ENCODE data around the gene KDM2B. TPM values are rescaled to one million over a fixed set of nuclear protein-coding genes. Genes with fewer than 3 reads are reported as not detected.

Gene KDM2B
- total RNA-seq, 1 experiment from 2014 or later: 24.7 TPM

DNA sequence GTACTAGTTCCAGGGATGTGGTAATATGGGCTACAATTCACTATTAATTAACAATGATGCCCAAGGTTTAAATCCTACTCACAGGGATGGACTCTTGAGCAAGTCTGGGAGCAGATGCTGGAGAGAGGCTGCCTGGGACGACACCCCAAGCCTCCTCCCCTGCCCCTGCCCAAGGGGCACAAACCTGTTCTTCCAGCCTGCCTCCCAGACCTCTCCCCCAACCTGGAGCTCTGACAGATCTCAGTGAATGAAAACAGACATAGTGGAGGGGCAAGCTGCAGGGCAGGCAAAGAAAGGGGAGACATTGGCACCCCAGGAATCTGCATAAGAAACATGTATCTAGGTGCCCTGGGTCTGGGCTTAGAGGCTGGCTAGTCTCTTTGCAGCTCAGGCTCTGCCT is 5.8 kb downstream of the KDM2B start:
- no peak for DNase-seq
- Mint-ChIP-seq H3K36me3 (ENCODE audit: insufficient read depth, unreplicated experiment) (peaks cover 9% of the 10 kb centered on the region), H3K4me3 (ENCODE audit: low read depth, unreplicated experiment) (no peak overlapping the region), H3K27me3 (ENCODE audit: unreplicated experiment) (peaks cover 44% of the 10 kb centered on the region), H3K9me3 (ENCODE audit: low read depth, unreplicated experiment) (peaks cover 3% of the 10 kb centered on the region), H3K27ac (ENCODE audit: unreplicated experiment) (no peak overlapping the region), H3K4me1 (ENCODE audit: low read depth, unreplicated experiment) (no peaks in the 10 kb centered on the region)
- CTCF ChIA-PET: no interaction called here
- BruUV-seq (replicated peaks): no TSS peak
- TF ChIP-seq, protein P1, sequence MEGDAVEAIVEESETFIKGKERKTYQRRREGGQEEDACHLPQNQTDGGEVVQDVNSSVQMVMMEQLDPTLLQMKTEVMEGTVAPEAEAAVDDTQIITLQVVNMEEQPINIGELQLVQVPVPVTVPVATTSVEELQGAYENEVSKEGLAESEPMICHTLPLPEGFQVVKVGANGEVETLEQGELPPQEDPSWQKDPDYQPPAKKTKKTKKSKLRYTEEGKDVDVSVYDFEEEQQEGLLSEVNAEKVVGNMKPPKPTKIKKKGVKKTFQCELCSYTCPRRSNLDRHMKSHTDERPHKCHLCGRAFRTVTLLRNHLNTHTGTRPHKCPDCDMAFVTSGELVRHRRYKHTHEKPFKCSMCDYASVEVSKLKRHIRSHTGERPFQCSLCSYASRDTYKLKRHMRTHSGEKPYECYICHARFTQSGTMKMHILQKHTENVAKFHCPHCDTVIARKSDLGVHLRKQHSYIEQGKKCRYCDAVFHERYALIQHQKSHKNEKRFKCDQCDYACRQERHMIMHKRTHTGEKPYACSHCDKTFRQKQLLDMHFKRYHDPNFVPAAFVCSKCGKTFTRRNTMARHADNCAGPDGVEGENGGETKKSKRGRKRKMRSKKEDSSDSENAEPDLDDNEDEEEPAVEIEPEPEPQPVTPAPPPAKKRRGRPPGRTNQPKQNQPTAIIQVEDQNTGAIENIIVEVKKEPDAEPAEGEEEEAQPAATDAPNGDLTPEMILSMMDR (IDR thresholded peaks at IDR 0.05; ENCODE audit: unreplicated experiment): no peak
- intact Hi-C loops (cut with micrococcal nuclease; ENCODE audit: unreplicated experiment): no loop called here

DNA sequence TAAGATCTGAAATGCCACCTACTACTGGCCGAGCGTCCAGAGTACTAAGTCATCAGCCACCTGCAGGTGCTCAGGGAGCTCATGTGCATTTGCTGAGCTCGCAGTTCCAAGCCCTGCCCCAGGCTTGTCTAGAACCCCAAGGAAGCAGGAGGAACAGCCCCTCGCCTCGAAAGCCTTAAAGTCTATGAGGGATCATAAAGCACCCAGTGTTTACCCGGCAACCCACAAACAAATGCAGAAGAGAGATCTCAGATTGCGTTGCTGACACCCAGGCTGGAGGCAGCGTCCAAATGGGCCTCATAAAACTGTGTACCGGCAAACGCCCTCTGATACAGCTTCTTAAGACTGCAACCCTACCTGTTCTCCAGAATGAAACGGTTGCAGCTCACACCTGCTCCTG is 6.8 kb downstream of the KDM2B start:
- H3K4me3 Mint-ChIP-seq (ENCODE audit: low read depth, unreplicated experiment): no peak overlapping the region
- H3K36me3 Mint-ChIP-seq (ENCODE audit: insufficient read depth, unreplicated experiment): no peaks in the 10 kb centered on the region
- H3K4me1 Mint-ChIP-seq (ENCODE audit: low read depth, unreplicated experiment): no peaks in the 10 kb centered on the region
- H3K27me3 Mint-ChIP-seq (ENCODE audit: unreplicated experiment): peaks cover 50% of the 10 kb centered on the region
- intact Hi-C loops (cut with micrococcal nuclease; ENCODE audit: unreplicated experiment): no loop called here
- no peak for DNase-seq
- peaks cover 3% of the 10 kb centered on the region for H3K9me3 Mint-ChIP-seq (ENCODE audit: low read depth, unreplicated experiment)
- CTCF ChIA-PET: no interaction called here
- BruUV-seq (replicated peaks): no TSS peak
- no peak overlapping the region for H3K27ac Mint-ChIP-seq (ENCODE audit: unreplicated experiment)
- TF ChIP-seq, protein P1 (IDR thresholded peaks at IDR 0.05; ENCODE audit: unreplicated experiment): no peak

DNA sequence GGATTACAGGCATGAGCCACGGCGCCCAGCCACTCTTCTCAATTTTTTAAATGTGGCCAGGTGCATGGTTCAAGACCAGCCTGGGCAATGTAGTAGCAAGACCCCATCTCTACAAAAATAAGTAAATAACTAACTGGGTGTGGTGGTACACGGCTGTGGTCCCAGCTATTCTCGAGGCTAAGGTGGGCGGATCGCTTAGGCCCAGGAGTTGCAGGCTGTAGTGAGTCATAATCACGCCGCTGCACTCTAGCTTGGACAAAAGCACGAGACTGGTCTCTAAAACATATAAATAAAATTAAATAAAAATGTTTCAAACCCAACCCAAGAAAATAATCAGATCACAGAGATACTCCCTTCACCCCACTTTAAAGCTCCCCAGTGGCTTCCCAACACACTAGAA is 8.9 kb downstream of the KDM2B start:
- no peaks in the 10 kb centered on the region for H3K36me3 Mint-ChIP-seq (ENCODE audit: insufficient read depth, unreplicated experiment)
- TF ChIP-seq, protein P1 (IDR thresholded peaks at IDR 0.05; ENCODE audit: unreplicated experiment): no peak
- peaks cover 3% of the 10 kb centered on the region for H3K9me3 Mint-ChIP-seq (ENCODE audit: low read depth, unreplicated experiment)
- no peak for DNase-seq
- no peak overlapping the region for H3K27ac Mint-ChIP-seq (ENCODE audit: unreplicated experiment)
- no peaks in the 10 kb centered on the region for H3K4me1 Mint-ChIP-seq (ENCODE audit: low read depth, unreplicated experiment)
- CTCF ChIA-PET: no interaction called here
- no peak overlapping the region for H3K4me3 Mint-ChIP-seq (ENCODE audit: low read depth, unreplicated experiment)
- no TSS peak for BruUV-seq (replicated peaks)
- H3K27me3 Mint-ChIP-seq (ENCODE audit: unreplicated experiment): peaks cover 53% of the 10 kb centered on the region
- intact Hi-C loops (cut with micrococcal nuclease; ENCODE audit: unreplicated experiment): no loop called here

DNA sequence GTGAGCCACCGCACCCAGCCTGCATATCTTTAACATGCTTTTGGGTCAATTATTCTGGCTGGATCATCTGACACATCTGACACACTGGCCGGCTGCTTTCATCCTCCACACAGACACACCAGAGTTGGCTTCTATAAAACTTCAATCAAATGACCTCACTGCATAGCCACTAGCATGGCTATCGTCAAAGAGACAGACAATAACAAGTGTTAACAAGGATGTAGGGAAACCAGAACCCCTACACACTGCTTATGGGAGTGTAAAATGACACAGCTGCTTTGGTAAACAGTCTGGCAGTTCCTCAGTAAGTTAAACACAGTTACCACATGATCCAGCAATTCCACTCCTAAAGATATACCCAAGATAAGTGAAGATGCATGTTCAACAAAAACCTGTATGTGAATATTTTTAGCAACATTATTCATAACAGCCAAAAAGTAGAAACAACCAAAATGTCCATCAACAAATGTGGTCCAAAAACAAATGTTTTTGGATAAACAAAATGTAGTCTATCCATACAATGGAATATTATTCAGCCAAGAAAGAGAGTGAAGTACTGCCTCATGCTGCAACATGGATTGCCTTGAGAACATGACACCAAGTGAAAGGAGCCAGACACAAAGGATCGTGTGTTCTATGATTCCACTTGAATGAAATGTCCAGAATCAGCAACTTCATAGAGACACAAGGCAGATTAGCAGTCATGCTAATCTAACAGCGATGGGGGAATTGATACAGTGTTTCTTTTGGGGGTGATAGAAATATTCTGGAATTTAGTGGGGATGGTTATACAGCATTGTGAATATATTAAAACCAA is 10.1 kb downstream of the KDM2B start:
- BruUV-seq (replicated peaks): no TSS peak
- TF ChIP-seq, protein P1 (IDR thresholded peaks at IDR 0.05; ENCODE audit: unreplicated experiment): no peak
- H3K27me3 Mint-ChIP-seq (ENCODE audit: unreplicated experiment): peaks cover 48% of the 10 kb centered on the region
- CTCF ChIA-PET: no interaction called here
- no peak for DNase-seq
- intact Hi-C loops (cut with micrococcal nuclease; ENCODE audit: unreplicated experiment): no loop called here
- H3K27ac Mint-ChIP-seq (ENCODE audit: unreplicated experiment): no peak overlapping the region
- H3K36me3 Mint-ChIP-seq (ENCODE audit: insufficient read depth, unreplicated experiment): no peaks in the 10 kb centered on the region
- H3K4me3 Mint-ChIP-seq (ENCODE audit: low read depth, unreplicated experiment): no peak overlapping the region
- peaks cover 3% of the 10 kb centered on the region for H3K9me3 Mint-ChIP-seq (ENCODE audit: low read depth, unreplicated experiment)
- no peaks in the 10 kb centered on the region for H3K4me1 Mint-ChIP-seq (ENCODE audit: low read depth, unreplicated experiment)
